Tibial nerve (tissue), 3 donors: ENCODE results near the gene MALAT1.

Source experiments
- CTCF ChIP-seq, 5 experiments: fragments of 200-600 bp in 3 of 5; fragments of 450-650 bp in 2 of 5; sonication (generic) in 3 of 5; IDR thresholded peaks; one replicate each; pipeline ENCODE4 v1.5.1; 2016 to 2019; ENCODE audit warnings: antibody characterized with exemption in 5 of 5, mild to moderate bottlenecking in 3 of 5, moderate library complexity in 2 of 5
- POLR2A ChIP-seq, 2 donors: fragments of 450-650 bp; IDR thresholded peaks; one replicate each; pipeline ENCODE4 v1.6.1; 2017; ENCODE audit warnings: antibody characterized with exemption in 2 of 2, mild to moderate bottlenecking in 2 of 2, moderate library complexity in 2 of 2

GRCh38 chr11:65452806-65453490, 45.9 kb upstream of the MALAT1 start:
- TF ChIP-seq CTCF (IDR thresholded peaks at IDR 0.05), result no peak
- TF ChIP-seq POLR2A (IDR thresholded peaks at IDR 0.05), result no peak
